Fibroblast of mammary gland (primary cell): Measurements from ENCODE around the gene RNGTT.
A peak's percentile ranks its signal among the peaks of the same experiment; 100 is the strongest.
"Not testable (repeated sequence)": the region's sequence is repeated elsewhere in the genome, so short reads cannot be mapped to it uniquely, and the experiment has no call there.

ENCODE experiments used
- DNase-seq: peaks from one replicate; pipeline ENCODE4 v3.0.0-alpha.2; 2010; ENCODE audit warnings: low read depth
- H3K4me3 ChIP-seq: 2 replicates; pipeline ENCODE4 v1.5.1; 2011; ENCODE audit warnings: low read depth, mild to moderate bottlenecking, low read length, moderate library complexity; ENCODE audit not compliant: control insufficient read depth
- TF ChIP-seq, protein P1 (sequence below): conservative IDR thresholded peaks from 2 replicates; pipeline ENCODE4 v1.5.1; 2011; ENCODE audit warnings: low read depth, low read length, inconsistent platforms; ENCODE audit not compliant: control insufficient read depth, insufficient read depth

The RNGTT gene

DNA sequence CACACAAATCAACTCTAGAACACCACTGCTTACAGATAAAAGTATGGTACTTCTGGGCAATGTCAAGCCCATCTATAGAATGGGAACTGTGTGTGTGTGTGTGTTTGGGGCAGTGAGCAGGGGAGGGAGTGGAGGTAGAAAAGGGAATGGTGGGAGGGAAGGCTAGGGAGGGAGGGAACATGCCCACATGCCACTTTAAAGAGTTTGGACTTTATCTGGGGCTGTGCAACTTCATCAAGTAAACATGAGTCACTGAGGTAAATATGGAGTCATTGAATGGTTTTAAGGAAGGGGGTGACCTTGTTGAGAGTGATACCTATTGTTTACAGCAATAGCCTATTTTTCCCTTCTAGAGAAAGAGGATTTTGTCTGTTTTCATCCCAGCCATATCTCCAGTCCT is 22.5 kb upstream of the RNGTT start:
- H3K4me3 ChIP-seq, result no peak overlapping the region
- DNase-seq, result no peak

GRCh38 chr6:88984606-88985005 is 21.2 kb upstream of the RNGTT start:
- DNase-seq, result no peak
- TF ChIP-seq, protein P1, sequence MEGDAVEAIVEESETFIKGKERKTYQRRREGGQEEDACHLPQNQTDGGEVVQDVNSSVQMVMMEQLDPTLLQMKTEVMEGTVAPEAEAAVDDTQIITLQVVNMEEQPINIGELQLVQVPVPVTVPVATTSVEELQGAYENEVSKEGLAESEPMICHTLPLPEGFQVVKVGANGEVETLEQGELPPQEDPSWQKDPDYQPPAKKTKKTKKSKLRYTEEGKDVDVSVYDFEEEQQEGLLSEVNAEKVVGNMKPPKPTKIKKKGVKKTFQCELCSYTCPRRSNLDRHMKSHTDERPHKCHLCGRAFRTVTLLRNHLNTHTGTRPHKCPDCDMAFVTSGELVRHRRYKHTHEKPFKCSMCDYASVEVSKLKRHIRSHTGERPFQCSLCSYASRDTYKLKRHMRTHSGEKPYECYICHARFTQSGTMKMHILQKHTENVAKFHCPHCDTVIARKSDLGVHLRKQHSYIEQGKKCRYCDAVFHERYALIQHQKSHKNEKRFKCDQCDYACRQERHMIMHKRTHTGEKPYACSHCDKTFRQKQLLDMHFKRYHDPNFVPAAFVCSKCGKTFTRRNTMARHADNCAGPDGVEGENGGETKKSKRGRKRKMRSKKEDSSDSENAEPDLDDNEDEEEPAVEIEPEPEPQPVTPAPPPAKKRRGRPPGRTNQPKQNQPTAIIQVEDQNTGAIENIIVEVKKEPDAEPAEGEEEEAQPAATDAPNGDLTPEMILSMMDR, result no peak
- H3K4me3 ChIP-seq, result no peak overlapping the region

More for the DNA sequence above, 22.5 kb upstream of the RNGTT start:
- TF ChIP-seq, protein P1, result no peak

- no peak overlapping the region for H3K4me3 ChIP-seq
- TF ChIP-seq, protein P1, result no peak
- DNase-seq, result no peak
These were observed 20.7 kb upstream of the RNGTT start for GRCh38 chr6:88984152-88984551.

GRCh38 chr6:88983532-88983931 is 20.1 kb upstream of the RNGTT start:
- DNase-seq, result peak; percentile 68
- no peak overlapping the region for H3K4me3 ChIP-seq
- TF ChIP-seq, protein P1, result peak; percentile 81

GRCh38 chr6:88983129-88983528 is 19.7 kb upstream of the RNGTT start:
- not testable (repeated sequence) for H3K4me3 ChIP-seq, DNase-seq

DNA sequence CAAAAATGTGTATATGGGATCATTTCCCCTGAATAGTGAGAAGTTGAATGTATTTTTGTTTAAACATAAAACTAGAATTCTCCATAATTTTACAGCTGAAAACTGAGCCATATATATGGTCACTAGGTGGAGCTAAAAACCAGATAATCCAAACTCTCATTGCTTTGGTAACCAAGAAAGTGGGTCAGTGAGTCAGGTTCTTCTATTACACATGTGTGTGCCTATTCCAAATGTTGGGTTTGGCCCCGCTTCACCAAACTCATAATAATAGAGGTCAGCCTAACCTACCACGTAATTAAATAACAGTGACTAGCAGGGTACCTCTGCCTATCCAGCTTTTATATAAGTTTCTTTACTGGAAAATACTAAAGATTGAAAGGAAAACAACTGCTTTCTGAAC is 19.3 kb upstream of the RNGTT start:
- H3K4me3 ChIP-seq, result no peak overlapping the region
- TF ChIP-seq, protein P1, result peak; percentile 66
- DNase-seq, result peak; percentile 94

- no peak for DNase-seq
- TF ChIP-seq, protein P1, result peak; percentile 5
These were observed 12.0 kb upstream of the RNGTT start for GRCh38 chr6:88975369-88975768.

More at GRCh38 chr6:88975369-88975768, 12.0 kb upstream of the RNGTT start:
- H3K4me3 ChIP-seq, result no peak overlapping the region
